ENCODE results near the gene SLC35A1.

DNA sequence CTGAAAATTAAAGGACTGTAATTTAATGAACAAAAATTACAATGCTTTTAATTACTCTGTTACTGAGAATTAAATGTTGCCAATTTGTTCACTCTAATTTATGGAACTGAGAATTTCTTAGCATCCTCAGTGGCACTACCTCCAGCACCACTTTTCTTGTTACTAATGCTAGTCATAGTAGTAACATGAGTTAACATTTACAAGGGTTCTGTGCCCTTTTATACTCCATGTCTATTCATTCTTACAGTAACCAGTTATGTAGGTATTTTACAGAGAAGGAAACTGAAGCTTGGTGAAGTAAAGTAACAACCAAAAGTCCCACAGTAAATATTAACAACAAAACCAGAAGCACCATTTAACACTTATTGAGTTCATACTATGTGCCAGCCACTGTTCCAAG lies 82.7 kb downstream of the SLC35A1 start:
- TF ChIP-seq, protein P1, sequence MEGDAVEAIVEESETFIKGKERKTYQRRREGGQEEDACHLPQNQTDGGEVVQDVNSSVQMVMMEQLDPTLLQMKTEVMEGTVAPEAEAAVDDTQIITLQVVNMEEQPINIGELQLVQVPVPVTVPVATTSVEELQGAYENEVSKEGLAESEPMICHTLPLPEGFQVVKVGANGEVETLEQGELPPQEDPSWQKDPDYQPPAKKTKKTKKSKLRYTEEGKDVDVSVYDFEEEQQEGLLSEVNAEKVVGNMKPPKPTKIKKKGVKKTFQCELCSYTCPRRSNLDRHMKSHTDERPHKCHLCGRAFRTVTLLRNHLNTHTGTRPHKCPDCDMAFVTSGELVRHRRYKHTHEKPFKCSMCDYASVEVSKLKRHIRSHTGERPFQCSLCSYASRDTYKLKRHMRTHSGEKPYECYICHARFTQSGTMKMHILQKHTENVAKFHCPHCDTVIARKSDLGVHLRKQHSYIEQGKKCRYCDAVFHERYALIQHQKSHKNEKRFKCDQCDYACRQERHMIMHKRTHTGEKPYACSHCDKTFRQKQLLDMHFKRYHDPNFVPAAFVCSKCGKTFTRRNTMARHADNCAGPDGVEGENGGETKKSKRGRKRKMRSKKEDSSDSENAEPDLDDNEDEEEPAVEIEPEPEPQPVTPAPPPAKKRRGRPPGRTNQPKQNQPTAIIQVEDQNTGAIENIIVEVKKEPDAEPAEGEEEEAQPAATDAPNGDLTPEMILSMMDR (IDR thresholded peaks at IDR 0.05) = no peak
- TF ChIP-seq POLR2AphosphoS5 (IDR thresholded peaks at IDR 0.05) (no peak), POLR2A (IDR thresholded peaks at IDR 0.05) (no peak)
